Neuronal stem cell (in vitro differentiated cells): ENCODE measurements around the gene USF3.

Experiments
- DNase-seq: peaks from one replicate; pipeline ENCODE4 v3.0.0-alpha.2; 2013; ENCODE audit warnings: low spot score
- H2AFZ ChIP-seq: one replicate; pipeline ENCODE4 v1.6.1; 2013; ENCODE audit warnings: mild to moderate bottlenecking, low read length, inconsistent platforms
- H2AK5ac ChIP-seq: 2 replicates; pipeline ENCODE4 v1.6.1; 2013; ENCODE audit warnings: low read depth, mild to moderate bottlenecking, inconsistent platforms, low read length, moderate library complexity, mixed read lengths
- H2BK120ac ChIP-seq: 2 replicates; pipeline ENCODE4 v1.6.1; 2013; ENCODE audit warnings: low read depth, mild to moderate bottlenecking, inconsistent platforms, low read length, moderate library complexity, mixed read lengths
- H2BK12ac ChIP-seq: one replicate; pipeline ENCODE4 v1.6.1; 2013; ENCODE audit warnings: low read length, inconsistent platforms
- H2BK15ac ChIP-seq: 2 replicates; pipeline ENCODE4 v1.6.1; 2013; ENCODE audit warnings: mild to moderate bottlenecking, low read length, inconsistent platforms, mixed read lengths
- H2BK5ac ChIP-seq: one replicate; pipeline ENCODE4 v1.6.1; 2013; ENCODE audit warnings: inconsistent platforms, mild to moderate bottlenecking, low read length, moderate library complexity
- H3K14ac ChIP-seq: one replicate; pipeline ENCODE4 v1.6.1; 2013; ENCODE audit warnings: low read length, inconsistent platforms
- H3K18ac ChIP-seq: 2 replicates; pipeline ENCODE4 v1.6.1; 2013; ENCODE audit warnings: low read length, inconsistent platforms
- H3K23ac ChIP-seq: 2 replicates; pipeline ENCODE4 v1.6.1; 2013; ENCODE audit warnings: low read depth, mild to moderate bottlenecking, mixed read lengths, low read length, inconsistent platforms; ENCODE audit not compliant: poor library complexity
- H3K27ac ChIP-seq: replicated peaks from 3 replicates; pipeline ENCODE4 v1.5.1; 2013; ENCODE audit warnings: low read length, inconsistent platforms
- H3K27me3 ChIP-seq, 3 experiments: 2 replicates each; pipeline ENCODE4 v1.6.1; 2013; ENCODE audit warnings: low read length in 3 of 3, mild to moderate bottlenecking in 2 of 3, inconsistent platforms in 1 of 3, low read depth in 1 of 3, mixed read lengths in 1 of 3, moderate library complexity in 1 of 3; ENCODE audit not compliant: control insufficient read depth in 3 of 3, insufficient read depth in 3 of 3
- H3K36me3 ChIP-seq, 2 donors: replicated peaks in 1 of 2; 2 replicates each; pipeline ENCODE4 v1.6.1; 2013; ENCODE audit warnings: low read length in 2 of 2; ENCODE audit not compliant: control insufficient read depth in 2 of 2, insufficient read depth in 2 of 2
- H3K4ac ChIP-seq: 2 replicates; pipeline ENCODE4 v1.6.1; 2013; ENCODE audit warnings: inconsistent platforms, mild to moderate bottlenecking, low read length, moderate library complexity
- H3K4me1 ChIP-seq, 2 donors: 1 replicate in 1 of 2; 2 replicates in 1 of 2; pipeline ENCODE4 v1.6.1; 2013; ENCODE audit warnings: low read length in 2 of 2, low read depth in 1 of 2; ENCODE audit not compliant: control insufficient read depth in 2 of 2, insufficient read depth in 1 of 2
- H3K4me2 ChIP-seq: one replicate; pipeline ENCODE4 v1.6.1; 2013; ENCODE audit warnings: mild to moderate bottlenecking, low read length, inconsistent platforms; ENCODE audit not compliant: insufficient read depth, poor library complexity, severe bottlenecking
- H3K4me3 ChIP-seq, 2 donors: 2 replicates each; pipeline ENCODE4 v1.5.1; 2013; ENCODE audit warnings: low read length in 2 of 2, mild to moderate bottlenecking in 2 of 2, inconsistent platforms in 1 of 2, moderate library complexity in 1 of 2
- H3K79me1 ChIP-seq: one replicate; pipeline ENCODE4 v1.6.1; 2013; ENCODE audit warnings: low read depth, mild to moderate bottlenecking, inconsistent platforms, low read length, moderate library complexity
- H3K9ac ChIP-seq: one replicate; pipeline ENCODE4 v1.6.1; 2013; ENCODE audit warnings: mild to moderate bottlenecking, low read depth, low read length, inconsistent platforms; ENCODE audit not compliant: poor library complexity
- H3K9me3 ChIP-seq, 2 donors: replicated peaks in 1 of 2; 2 replicates each; pipeline versions ENCODE3 to v1.6.1; 2013; ENCODE audit warnings: low read length in 2 of 2, mild to moderate bottlenecking in 2 of 2, inconsistent platforms in 1 of 2, low read depth in 1 of 2, mixed read lengths in 1 of 2, moderate library complexity in 1 of 2; ENCODE audit not compliant: control insufficient read depth in 2 of 2, insufficient read depth in 1 of 2
- H4K8ac ChIP-seq: one replicate; pipeline ENCODE4 v1.6.1; 2013; ENCODE audit warnings: low read depth, mild to moderate bottlenecking, inconsistent platforms, low read length, moderate library complexity
- H4K91ac ChIP-seq: one replicate; pipeline ENCODE4 v1.6.1; 2013; ENCODE audit warnings: low read length, low read depth, mild to moderate bottlenecking, inconsistent platforms; ENCODE audit not compliant: poor library complexity
- WGBS, 2 donors: extraction: QIAGEN DNeasy Blood & Tissue Kit; methylation state at CpG; one replicate each; pipeline ENCODE4 v1.1.7; 2013; ENCODE audit warnings: missing lambda C conversion rate in 2 of 2, mixed read lengths in 1 of 2; ENCODE audit not compliant: insufficient read length in 2 of 2, insufficient replicate concordance in 1 of 2; ENCODE audit errors: extremely low coverage in 2 of 2; 5-methylcytosine and 5-hydroxymethylcytosine counted together

Gene USF3

GRCh38 chr3:113649174-113649845, 47.1 kb downstream of the USF3 start:
- H3K9ac ChIP-seq: no peak overlapping the region
- H2BK15ac ChIP-seq: no peak overlapping the region
- no peak overlapping the region for H3K23ac ChIP-seq
- H3K36me3 ChIP-seq: no peaks in the 10 kb centered on the region
- H3K4me3 ChIP-seq: no peak overlapping the region
- H3K27ac ChIP-seq: no peak overlapping the region
- H3K14ac ChIP-seq: no peak overlapping the region
- H2BK12ac ChIP-seq: no peak overlapping the region
- no peak overlapping the region for H3K4ac ChIP-seq
- no CpG with 5 or more reads among the region's 6 CpGs for WGBS, 2 donors
- no peak overlapping the region for H3K18ac ChIP-seq
- no peak overlapping the region for H4K91ac ChIP-seq
- H2AK5ac ChIP-seq: no peak overlapping the region
- H3K9me3 ChIP-seq: peaks cover 2 to 11% of the 10 kb centered on the region in 2 donors
- no peaks in the 10 kb centered on the region for H3K79me1 ChIP-seq
- no peak overlapping the region for H2BK120ac ChIP-seq
- H3K4me1 ChIP-seq: no peaks in the 10 kb centered on the region
- no peak for DNase-seq
- H2BK5ac ChIP-seq: no peak overlapping the region
- H3K4me2 ChIP-seq: no peak overlapping the region
- no peaks in the 10 kb centered on the region for H3K27me3 ChIP-seq
- H4K8ac ChIP-seq: no peak overlapping the region
- H2AFZ ChIP-seq: no peak overlapping the region

GRCh38 chr3:113648524-113648923, 47.9 kb downstream of the USF3 start:
- Histone ChIP-seq H2BK120ac (no peak overlapping the region), H3K4ac (no peak overlapping the region), H2AFZ (no peak overlapping the region), H4K8ac (no peak overlapping the region), H3K9me3 (peaks cover 4 to 17% of the 10 kb centered on the region in 2 donors), H3K9ac (no peak overlapping the region), H3K18ac (no peak overlapping the region), H2BK15ac (no peak overlapping the region), H3K79me1 (no peaks in the 10 kb centered on the region), H2BK12ac (no peak overlapping the region), H3K27ac (no peak overlapping the region), H2AK5ac (no peak overlapping the region), H3K23ac (no peak overlapping the region), H3K14ac (no peak overlapping the region), H3K4me1 (no peaks in the 10 kb centered on the region), H3K4me2 (no peak overlapping the region), H2BK5ac (no peak overlapping the region), H3K36me3 (no peaks in the 10 kb centered on the region), H4K91ac (no peak overlapping the region), H3K4me3 (no peak overlapping the region), H3K27me3 (no peaks in the 10 kb centered on the region)
- DNase-seq: no peak

GRCh38 chr3:113643583-113643982, 52.9 kb downstream of the USF3 start:
- Histone ChIP-seq H3K23ac (no peak overlapping the region), H2AK5ac (no peak overlapping the region), H3K79me1 (no peaks in the 10 kb centered on the region), H2BK120ac (no peak overlapping the region), H3K4me2 (no peak overlapping the region), H3K9ac (no peak overlapping the region), H3K27ac (no peak overlapping the region), H4K91ac (no peak overlapping the region), H3K4me1 (no peaks in the 10 kb centered on the region), H3K14ac (no peak overlapping the region), H2BK15ac (no peak overlapping the region), H3K36me3 (no peaks in the 10 kb centered on the region), H4K8ac (no peak overlapping the region), H2BK5ac (no peak overlapping the region), H3K9me3 (peaks cover 4 to 17% of the 10 kb centered on the region in 2 donors), H2BK12ac (no peak overlapping the region), H3K4me3 (no peak overlapping the region), H2AFZ (no peak overlapping the region), H3K27me3 (no peaks in the 10 kb centered on the region), H3K4ac (no peak overlapping the region), H3K18ac (no peak overlapping the region)
- DNase-seq: no peak
- WGBS, 2 donors: no CpG with 5 or more reads among the region's 7 CpGs

GRCh38 chr3:113638910-113639309, 57.5 kb downstream of the USF3 start:
- no peaks in the 10 kb centered on the region for H3K79me1 ChIP-seq
- no peak overlapping the region for H2BK5ac ChIP-seq
- H2AK5ac ChIP-seq: no peak overlapping the region
- H2BK120ac ChIP-seq: no peak overlapping the region
- H3K4me2 ChIP-seq: no peak overlapping the region
- no peak overlapping the region for H3K27ac ChIP-seq
- no peak overlapping the region for H3K4me3 ChIP-seq
- H2AFZ ChIP-seq: no peak overlapping the region
- H4K8ac ChIP-seq: no peak overlapping the region
- no peak overlapping the region for H3K9ac ChIP-seq
- H3K36me3 ChIP-seq: no peaks in the 10 kb centered on the region
- no peaks in the 10 kb centered on the region for H3K27me3 ChIP-seq
- no peak overlapping the region for H3K4ac ChIP-seq
- no peak overlapping the region for H4K91ac ChIP-seq
- no peak overlapping the region for H2BK12ac ChIP-seq
- H3K14ac ChIP-seq: no peak overlapping the region
- WGBS, 2 donors: no CpG with 5 or more reads among the region's 3 CpGs
- H3K9me3 ChIP-seq: peaks cover 0 to 2% of the 10 kb centered on the region in 2 donors
- DNase-seq: no peak
- no peak overlapping the region for H3K23ac ChIP-seq
- no peaks in the 10 kb centered on the region for H3K4me1 ChIP-seq
- H2BK15ac ChIP-seq: no peak overlapping the region
- no peak overlapping the region for H3K18ac ChIP-seq
